T follicular helper cell (primary cell): ENCODE results near the gene LUM.

ENCODE experiments used
- DNase-seq: peaks from one replicate; pipeline ENCODE4 v3.0.0-alpha.2; 2020; ENCODE audit warnings: low read depth

Gene LUM

DNA sequence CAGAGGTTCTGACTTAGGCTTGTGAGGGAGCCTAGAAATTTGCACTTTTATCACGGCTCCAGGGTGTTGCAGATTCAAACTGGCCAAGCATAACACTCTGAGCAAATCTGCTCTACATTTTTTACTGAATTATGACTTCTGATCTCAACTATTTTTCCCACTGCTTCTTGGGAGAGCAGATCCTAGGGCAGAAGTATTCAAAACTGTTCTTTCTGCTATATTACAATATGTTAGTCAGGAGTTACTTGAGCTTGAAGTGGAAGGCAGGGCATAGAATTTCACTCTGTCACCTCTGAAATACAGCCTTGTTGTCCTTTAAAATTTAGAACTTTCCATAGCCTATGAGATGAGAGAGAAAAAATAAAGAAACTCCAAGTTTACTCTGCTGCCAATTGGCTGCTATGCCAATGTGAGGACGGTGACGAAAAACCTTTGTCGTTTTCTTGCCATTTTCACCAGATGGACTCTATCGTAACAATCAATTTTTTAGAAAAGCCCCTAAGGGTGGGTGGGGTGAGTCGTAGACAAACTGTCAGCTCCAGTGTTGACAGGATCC, 37.1 kb downstream of the LUM start:
- no peak for DNase-seq

- no peak for DNase-seq
Measured at GRCh38 chr12:91073426-91073825, 37.9 kb downstream of the LUM start.

DNA sequence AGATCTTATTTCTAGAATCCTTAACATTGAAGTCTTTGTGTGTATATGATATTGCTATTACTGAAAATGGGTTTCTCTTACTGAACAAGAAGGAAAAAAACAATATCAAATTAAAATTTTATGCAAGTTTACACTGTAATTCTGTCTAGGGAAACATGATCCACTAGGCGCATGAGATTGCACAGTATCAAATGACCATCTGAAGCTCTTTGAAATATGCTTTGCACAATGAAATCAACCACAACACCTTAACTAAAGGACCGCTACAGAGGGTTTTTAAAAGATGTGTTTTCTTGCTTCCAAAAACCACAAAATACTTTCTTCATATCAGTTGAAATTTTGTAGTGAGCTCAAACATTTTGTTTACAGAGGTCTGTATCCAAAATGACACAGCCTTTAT, 38.4 kb downstream of the LUM start:
- no peak for DNase-seq

DNA sequence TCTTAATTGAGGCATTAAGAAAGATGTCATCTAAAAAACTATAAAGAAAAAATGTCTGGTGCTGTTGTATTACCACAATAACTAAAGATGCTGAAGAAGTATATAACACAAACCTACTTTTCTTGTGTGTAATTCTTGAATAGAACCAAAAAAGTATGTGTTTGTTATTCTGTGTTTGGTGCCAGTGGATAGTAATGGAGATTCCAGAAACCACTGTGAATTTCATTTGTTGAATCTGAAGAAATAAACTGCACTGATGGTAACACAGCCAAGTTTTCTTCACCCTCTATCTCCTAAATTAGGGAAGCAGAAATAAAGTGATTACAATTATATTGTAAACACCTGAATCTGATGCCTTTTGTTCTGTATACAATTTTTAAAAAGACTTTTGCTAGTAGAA, 40.4 kb downstream of the LUM start:
- no peak for DNase-seq

DNA sequence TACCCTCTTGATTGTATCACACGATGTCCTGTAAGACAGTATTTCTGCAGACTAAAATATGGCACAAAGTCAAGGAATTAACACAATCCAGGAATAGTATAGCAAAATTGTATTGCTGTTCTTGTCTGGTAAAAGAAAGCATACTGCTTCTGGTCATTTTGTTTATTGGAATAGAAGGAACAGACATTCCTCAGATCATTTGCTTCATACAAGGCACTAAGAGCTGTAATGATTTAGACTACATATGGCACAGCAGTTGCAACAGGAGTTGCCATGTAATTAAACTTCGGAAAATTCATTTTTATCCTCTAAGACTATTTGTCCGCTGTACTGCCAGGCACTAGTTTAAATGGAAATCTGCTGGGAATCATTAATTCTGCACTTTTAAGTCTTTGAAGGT, 45.9 kb downstream of the LUM start:
- DNase-seq, result no peak

- no peak for DNase-seq
Measured at GRCh38 chr12:91064640-91065039, 46.7 kb downstream of the LUM start.

GRCh38 chr12:91061091-91061490, 50.2 kb downstream of the LUM start:
- DNase-seq, result no peak

DNA sequence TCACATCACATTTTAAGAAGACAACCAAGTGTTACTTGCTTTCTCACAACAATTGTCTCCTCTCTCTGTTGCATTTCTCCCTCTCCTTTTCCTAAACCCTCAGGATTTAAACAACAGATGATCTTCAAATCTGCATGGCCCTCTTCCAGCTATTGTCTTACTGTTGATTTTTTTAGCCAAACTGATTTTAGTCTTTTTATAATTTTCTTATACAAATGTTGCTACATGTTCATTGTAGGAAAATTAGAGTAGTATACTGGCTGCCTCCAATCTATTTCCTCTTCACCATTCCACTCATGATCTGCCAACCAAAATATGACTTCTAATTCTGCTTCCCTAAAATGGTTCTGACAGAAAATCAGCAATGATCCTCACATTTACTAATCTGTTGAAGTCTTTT, 52.1 kb downstream of the LUM start:
- DNase-seq, result no peak

GRCh38 chr12:91058786-91059185, 52.5 kb downstream of the LUM start:
- DNase-seq, result no peak

GRCh38 chr12:91057368-91058165, 53.7 kb downstream of the LUM start, which contains the start of gene KERA:
Gene KERA, minus strand, starts transcription at chr12:91058024. Its CDS starts 1,743 bp downstream, at chr12:91056281.
- DNase-seq, result no peak

GRCh38 chr12:91056488-91056887, 54.8 kb downstream of the LUM start:
- DNase-seq, result no peak

DNA sequence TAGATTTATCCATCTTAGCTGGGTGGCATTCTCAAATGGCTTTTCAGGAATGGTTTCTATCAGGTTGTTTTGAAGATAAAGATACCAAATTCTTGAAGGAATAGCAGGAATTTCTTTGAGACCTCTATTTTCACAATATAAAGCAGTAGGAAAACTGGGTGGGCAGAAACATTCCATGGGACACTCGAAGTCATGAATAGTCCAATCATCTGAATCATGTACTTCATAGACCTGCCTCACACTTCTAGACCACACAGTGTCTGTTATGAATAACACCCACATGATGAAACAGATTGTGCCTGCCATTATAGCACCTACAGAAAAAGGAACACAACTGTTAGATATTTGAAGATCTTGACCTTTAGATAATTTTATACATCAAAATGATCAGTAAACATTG, 55.3 kb downstream of the LUM start:
- no peak for DNase-seq

DNA sequence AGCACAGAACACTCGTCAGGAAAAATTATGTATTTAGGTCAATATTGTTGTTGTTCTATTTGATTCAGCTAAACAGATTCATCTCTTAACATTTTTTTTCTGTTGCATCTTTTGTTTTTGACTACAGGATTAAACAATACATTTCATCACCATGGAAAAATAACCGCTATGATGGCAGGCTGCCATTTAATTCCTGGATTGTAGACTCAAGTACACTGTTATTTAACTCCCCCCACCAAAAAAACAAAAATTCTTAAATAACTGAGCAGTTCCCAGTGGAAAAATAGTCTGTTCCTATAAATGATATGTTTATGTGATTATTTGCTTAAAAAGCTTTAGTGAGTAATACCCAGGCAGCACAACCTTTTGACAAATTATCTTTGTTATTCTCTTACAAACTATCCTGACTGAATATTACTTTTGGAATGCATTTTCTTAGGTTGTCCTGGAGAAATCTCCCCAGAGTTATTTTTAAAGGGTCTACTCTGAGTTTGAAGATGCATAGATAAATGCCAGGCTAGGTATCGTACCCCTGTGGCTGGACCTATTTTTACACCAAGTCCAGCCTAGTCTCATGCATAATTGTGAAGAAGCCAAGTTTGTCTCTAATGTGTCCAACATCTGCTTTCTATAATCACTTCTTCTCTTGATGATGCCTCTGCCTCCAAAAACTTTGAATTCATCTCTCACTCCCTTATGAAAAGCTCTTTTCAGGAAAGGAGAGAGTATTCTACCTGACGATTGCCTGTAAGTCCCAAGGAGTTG, 57.2 kb downstream of the LUM start:
- DNase-seq, result no peak
